GM12878 (cell line): ENCODE results near the gene ALOX12B. TPM values are rescaled to one million over a fixed set of nuclear protein-coding genes. Genes with fewer than 3 reads are reported as not detected.

Source experiments
- BACH1 ChIP-seq: fragments of 450-650 bp; IDR thresholded peaks from 2 replicates; pipeline ENCODE4 v1.6.1; 2017; ENCODE audit warnings: mild to moderate bottlenecking, borderline replicate concordance
- CREM ChIP-seq: IDR thresholded peaks from 2 replicates; pipeline ENCODE4 v1.6.1; 2014; ENCODE audit warnings: antibody characterized with exemption, low read depth
- FOXM1 ChIP-seq: IDR thresholded peaks from 2 replicates; pipeline ENCODE4 v1.6.1; 2012; ENCODE audit warnings: low read depth, mild to moderate bottlenecking, inconsistent platforms, low read length, moderate library complexity
- ZBTB40 ChIP-seq: fragments of 450-650 bp; IDR thresholded peaks from 2 replicates; pipeline ENCODE4 v1.6.1; 2016; ENCODE audit warnings: mild to moderate bottlenecking, moderate library complexity, borderline replicate concordance
- polyA plus RNA-seq, 11 experiments: library from polyadenylated mRNA; depleted of rRNA in 4 of 11; unstranded in 6 of 11; stranded (reverse) in 5 of 11; fragments of >200 nt; fragmentation: Nextera tagmentation in 4 of 11; fragmentation: Illumina TruSeq in 1 of 11; extraction: Ambion mirVana in 4 of 11; extraction: Trizol in 1 of 11; gene quantifications; 1 replicate in 1 of 11; 2 replicates in 10 of 11; pipeline versions ENCODE4 v1.2.1 to v1.2.3, GENCODE V29; 2011 to 2016; ENCODE audit warnings: inconsistent platforms in 2 of 11, missing spikeins in 2 of 11, low read depth in 1 of 11
- total RNA-seq, 4 experiments: library from RNA; depleted of rRNA in 3 of 4; stranded (reverse); fragments of >200 nt in 3 of 4; fragmentation: Illumina TruSeq in 1 of 4; extraction: Trizol in 1 of 4; gene quantifications; 2 replicates each; pipeline versions ENCODE4 v1.2.1 to v1.2.3, GENCODE V29; 2013 to 2021
- TF ChIP-seq, protein P1 (sequence below), 3 experiments: IDR thresholded peaks in 2 of 3; conservative IDR thresholded peaks in 1 of 3; 2 replicates each; pipeline ENCODE4 v1.5.1; 2011; ENCODE audit warnings: low read depth in 3 of 3, low read length in 3 of 3, mild to moderate bottlenecking in 3 of 3, control low read depth in 2 of 3, moderate library complexity in 2 of 3, inconsistent platforms in 1 of 3, mixed read lengths in 1 of 3; ENCODE audit not compliant: control insufficient read depth in 2 of 3, insufficient read depth in 1 of 3; ENCODE audit errors: extremely low read depth in 1 of 3

Gene ALOX12B
- total and polyA plus RNA-seq, 10 of the 15 experiments (the other 5 are each of a cell fraction or from before 2014, with no cell fraction given), result 0.17 to 0.54 TPM; not detected in 8

DNA sequence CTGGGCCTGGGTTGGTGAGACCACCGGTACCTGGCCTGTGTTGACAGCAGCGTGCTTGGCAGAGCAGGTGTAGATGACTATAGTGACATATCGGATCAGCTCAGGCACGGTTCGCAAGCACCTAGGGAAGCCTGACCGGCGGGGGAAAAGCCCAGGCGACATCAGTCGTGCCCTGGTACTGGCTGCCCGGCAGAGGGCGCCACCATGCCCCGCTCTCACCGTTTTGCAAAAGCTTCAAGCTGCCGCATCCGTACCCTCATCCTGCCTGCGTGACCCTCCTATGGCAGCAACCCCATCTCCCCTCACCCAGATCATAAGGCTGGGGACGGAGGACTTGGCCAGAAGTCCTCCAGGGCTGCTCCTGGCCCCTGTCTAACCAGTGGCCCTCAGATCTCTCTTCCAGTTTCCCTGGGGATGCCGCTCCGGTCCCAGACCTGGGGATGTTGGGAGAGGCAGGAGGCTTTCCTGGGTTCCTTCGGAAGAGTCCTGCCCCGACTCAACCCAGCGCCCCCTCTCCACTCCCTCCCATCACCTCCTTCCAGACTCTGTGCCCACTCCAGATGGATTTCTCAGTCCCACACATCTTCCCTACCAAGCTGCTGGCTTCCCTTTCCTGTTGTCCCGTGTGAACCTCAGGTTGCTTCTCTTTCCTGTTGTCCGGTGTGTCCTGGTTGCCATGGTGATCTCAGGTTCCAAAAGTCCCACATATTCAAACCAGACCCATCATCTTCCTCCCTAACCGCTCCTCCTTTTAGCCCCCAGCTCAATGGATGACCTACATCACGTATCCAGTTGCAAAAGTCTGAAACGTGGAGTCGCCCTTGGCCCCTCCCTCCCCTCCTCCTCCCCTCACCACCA lies 13.7 kb downstream of the ALOX12B start (continued):
- TF ChIP-seq ZBTB40 (no peak), FOXM1 (no peak), CREM (peak; percentile 78), BACH1 (no peak)
- TF ChIP-seq, protein P1, sequence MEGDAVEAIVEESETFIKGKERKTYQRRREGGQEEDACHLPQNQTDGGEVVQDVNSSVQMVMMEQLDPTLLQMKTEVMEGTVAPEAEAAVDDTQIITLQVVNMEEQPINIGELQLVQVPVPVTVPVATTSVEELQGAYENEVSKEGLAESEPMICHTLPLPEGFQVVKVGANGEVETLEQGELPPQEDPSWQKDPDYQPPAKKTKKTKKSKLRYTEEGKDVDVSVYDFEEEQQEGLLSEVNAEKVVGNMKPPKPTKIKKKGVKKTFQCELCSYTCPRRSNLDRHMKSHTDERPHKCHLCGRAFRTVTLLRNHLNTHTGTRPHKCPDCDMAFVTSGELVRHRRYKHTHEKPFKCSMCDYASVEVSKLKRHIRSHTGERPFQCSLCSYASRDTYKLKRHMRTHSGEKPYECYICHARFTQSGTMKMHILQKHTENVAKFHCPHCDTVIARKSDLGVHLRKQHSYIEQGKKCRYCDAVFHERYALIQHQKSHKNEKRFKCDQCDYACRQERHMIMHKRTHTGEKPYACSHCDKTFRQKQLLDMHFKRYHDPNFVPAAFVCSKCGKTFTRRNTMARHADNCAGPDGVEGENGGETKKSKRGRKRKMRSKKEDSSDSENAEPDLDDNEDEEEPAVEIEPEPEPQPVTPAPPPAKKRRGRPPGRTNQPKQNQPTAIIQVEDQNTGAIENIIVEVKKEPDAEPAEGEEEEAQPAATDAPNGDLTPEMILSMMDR (IDR thresholded peaks at IDR 0.05 in 2 of 3, conservative IDR thresholded peaks at IDR 0.05 in 1 of 3; ENCODE audit: control insufficient read depth in 2 of 3, extremely low read depth in 1 of 3, insufficient read depth in 1 of 3, low read depth in 3 of 3, low read length in 3 of 3), result peak; percentile 86 to 95 (median 93)
